Mesendoderm (in vitro differentiated cells): ENCODE results near the gene GET3.

Source experiments
- DNase-seq: peaks from one replicate; pipeline ENCODE4 v3.0.0; 2013
- H2AK5ac ChIP-seq: 2 replicates; pipeline ENCODE4 v1.6.1; 2013; ENCODE audit warnings: low read length, inconsistent platforms
- H2BK120ac ChIP-seq: 2 replicates; pipeline ENCODE4 v1.6.1; 2013; ENCODE audit warnings: low read depth, mild to moderate bottlenecking, low read length, moderate library complexity, mixed read lengths
- H2BK15ac ChIP-seq: replicated peaks from 2 replicates; pipeline ENCODE4 v1.6.1; 2013; ENCODE audit warnings: low read depth, mild to moderate bottlenecking, moderate library complexity
- H2BK5ac ChIP-seq: 2 replicates; pipeline ENCODE4 v1.6.1; 2013; ENCODE audit warnings: low read length, inconsistent platforms
- H3K18ac ChIP-seq: 2 replicates; pipeline ENCODE4 v1.6.1; 2013; ENCODE audit warnings: mild to moderate bottlenecking, low read length, mixed read lengths
- H3K23ac ChIP-seq: one replicate; pipeline ENCODE4 v1.6.1; 2013; ENCODE audit warnings: low read length
- H3K27ac ChIP-seq: 2 replicates; pipeline ENCODE4 v1.5.1; 2013; ENCODE audit warnings: low read depth, mild to moderate bottlenecking, inconsistent platforms, low read length, moderate library complexity
- H3K27me3 ChIP-seq: 2 replicates; pipeline ENCODE4 v1.6.1; 2013; ENCODE audit warnings: low read length, control low read depth, mild to moderate bottlenecking, inconsistent platforms; ENCODE audit not compliant: insufficient read depth, poor library complexity
- H3K36me3 ChIP-seq: 2 replicates; pipeline ENCODE4 v1.6.1; 2013; ENCODE audit warnings: low read length, inconsistent platforms; ENCODE audit not compliant: control insufficient read depth, insufficient read depth
- H3K4ac ChIP-seq: one replicate; pipeline ENCODE4 v1.6.1; 2013; ENCODE audit warnings: low read depth, mild to moderate bottlenecking, low read length, moderate library complexity
- H3K4me1 ChIP-seq: 2 replicates; pipeline ENCODE4 v1.6.1; 2013; ENCODE audit warnings: low read depth, low read length, inconsistent platforms; ENCODE audit not compliant: control insufficient read depth
- H3K4me2 ChIP-seq: 2 replicates; pipeline ENCODE4 v1.6.1; 2013; ENCODE audit warnings: low read length
- H3K4me3 ChIP-seq: 2 replicates; pipeline ENCODE4 v1.5.1; 2013; ENCODE audit warnings: mild to moderate bottlenecking, low read length
- H3K56ac ChIP-seq: one replicate; pipeline ENCODE4 v1.6.1; 2013; ENCODE audit warnings: low read length
- H3K79me1 ChIP-seq: 2 replicates; pipeline ENCODE4 v1.6.1; 2013; ENCODE audit warnings: low read length, inconsistent platforms
- H3K79me2 ChIP-seq: 2 replicates; pipeline ENCODE4 v1.6.1; 2013; ENCODE audit warnings: mild to moderate bottlenecking, low read length; ENCODE audit not compliant: control insufficient read depth, insufficient read depth
- H3K9ac ChIP-seq: 2 replicates; pipeline ENCODE4 v1.6.1; 2013; ENCODE audit warnings: low read length, inconsistent platforms
- H4K5ac ChIP-seq: one replicate; pipeline ENCODE4 v1.6.1; 2013; ENCODE audit warnings: low read length
- H4K8ac ChIP-seq: one replicate; pipeline ENCODE4 v1.6.1; 2013; ENCODE audit warnings: low read depth, mild to moderate bottlenecking, control low read depth, low read length, moderate library complexity
- WGBS: extraction: QIAGEN DNeasy Blood & Tissue Kit; methylation state at CpG from one replicate; pipeline ENCODE4 v1.1.7; 2013; ENCODE audit warnings: low lambda C conversion rate, missing lambda C conversion rate; ENCODE audit not compliant: insufficient coverage; ENCODE audit errors: extremely low coverage; 5-methylcytosine and 5-hydroxymethylcytosine counted together

Gene GET3

GRCh38 chr19:12715929-12716328, 21.4 kb upstream of the GET3 start:
- Histone ChIP-seq H3K4me1 (no peaks in the 10 kb centered on the region), H3K79me2 (peaks cover 27% of the 10 kb centered on the region)

GRCh38 chr19:12720296-12720695, 17.0 kb upstream of the GET3 start:
- Histone ChIP-seq H2BK120ac (no peak overlapping the region), H3K18ac (no peak overlapping the region), H3K27ac (no peak overlapping the region), H3K27me3 (no peaks in the 10 kb centered on the region), H2BK15ac (no peak overlapping the region), H3K23ac (no peak overlapping the region), H3K4ac (no peak overlapping the region), H2BK5ac (no peak overlapping the region), H3K79me1 (peaks cover 14% of the 10 kb centered on the region), H3K9ac (peak overlapping the region; percentile 99), H2AK5ac (no peak overlapping the region), H4K5ac (no peak overlapping the region), H3K79me2 (peaks cover 48% of the 10 kb centered on the region), H3K4me3 (no peak overlapping the region), H3K4me2 (peak overlapping the region; percentile 75), H3K4me1 (no peaks in the 10 kb centered on the region), H3K56ac (peak overlapping the region; percentile 96), H4K8ac (no peak overlapping the region), H3K36me3 (peaks cover 6% of the 10 kb centered on the region)
- no CpG with 5 or more reads among the region's 10 CpGs for WGBS
- no peak for DNase-seq

More at GRCh38 chr19:12715929-12716328, 21.4 kb upstream of the GET3 start:
- Histone ChIP-seq H3K4me3 (no peak overlapping the region), H4K8ac (no peak overlapping the region), H4K5ac (no peak overlapping the region), H3K27ac (no peak overlapping the region), H3K18ac (no peak overlapping the region), H2BK5ac (no peak overlapping the region), H3K4ac (no peak overlapping the region), H3K56ac (no peak overlapping the region), H3K9ac (no peak overlapping the region), H3K79me1 (peaks cover 18% of the 10 kb centered on the region), H3K4me2 (no peak overlapping the region), H2BK120ac (no peak overlapping the region), H2AK5ac (no peak overlapping the region), H3K27me3 (no peaks in the 10 kb centered on the region), H2BK15ac (no peak overlapping the region), H3K23ac (no peak overlapping the region), H3K36me3 (peaks cover 19% of the 10 kb centered on the region)
- no CpG with 5 or more reads among the region's 3 CpGs for WGBS
- no peak for DNase-seq

- no CpG with 5 or more reads among the region's 59 CpGs for WGBS
- Histone ChIP-seq H3K18ac (peak overlapping the region; percentile 98), H3K27ac (peak overlapping the region; percentile 95), H3K4me2 (peak overlapping the region; percentile 75), H3K36me3 (peaks cover 6% of the 10 kb centered on the region), H3K79me1 (peaks cover 13% of the 10 kb centered on the region), H2BK15ac (no peak overlapping the region), H4K5ac (no peak overlapping the region), H3K56ac (peak overlapping the region; percentile 96), H3K23ac (peak overlapping the region; percentile 81), H2BK120ac (no peak overlapping the region), H4K8ac (no peak overlapping the region), H3K9ac (peak overlapping the region; percentile 99), H3K4ac (no peak overlapping the region), H3K27me3 (no peaks in the 10 kb centered on the region), H2AK5ac (peak overlapping the region; percentile 93), H2BK5ac (no peak overlapping the region), H3K4me3 (peak overlapping the region; percentile 92), H3K79me2 (peaks cover 46% of the 10 kb centered on the region), H3K4me1 (no peaks in the 10 kb centered on the region)
- no peak for DNase-seq
Measured at GRCh38 chr19:12720851-12721655, 16.2 kb upstream of the GET3 start.

GRCh38 chr19:12721656-12722565, 15.4 kb upstream of the GET3 start:
- no CpG with 5 or more reads among the region's 65 CpGs for WGBS
- peak overlapping the region; percentile 93 for H2AK5ac ChIP-seq
- H3K79me1 ChIP-seq = peaks cover 8% of the 10 kb centered on the region
- H3K4me3 ChIP-seq = peak overlapping the region; percentile 92
- no peak overlapping the region for H2BK15ac ChIP-seq
- H3K18ac ChIP-seq = peak overlapping the region; percentile 98
- H3K9ac ChIP-seq = peak overlapping the region; percentile 99
- H3K36me3 ChIP-seq = peaks cover 6% of the 10 kb centered on the region
- no peak overlapping the region for H4K8ac ChIP-seq
- H2BK5ac ChIP-seq = no peak overlapping the region
- H3K23ac ChIP-seq = peak overlapping the region; percentile 80
- H3K27ac ChIP-seq = peak overlapping the region; percentile 95
- peak overlapping the region; percentile 75 for H3K4me2 ChIP-seq
- H3K4ac ChIP-seq = peak overlapping the region; percentile 100
- no peak overlapping the region for H4K5ac ChIP-seq
- peak overlapping the region; percentile 20 for H2BK120ac ChIP-seq
- H3K27me3 ChIP-seq = no peaks in the 10 kb centered on the region
- peaks cover 44% of the 10 kb centered on the region for H3K79me2 ChIP-seq
- peak overlapping the region; percentile 96 for H3K56ac ChIP-seq
- H3K4me1 ChIP-seq = no peaks in the 10 kb centered on the region
- peak; percentile 90 for DNase-seq

- peak overlapping the region; percentile 99 for H3K9ac ChIP-seq
- peak overlapping the region; percentile 86 for H2AK5ac ChIP-seq
- H3K27me3 ChIP-seq = no peaks in the 10 kb centered on the region
- peaks cover 6% of the 10 kb centered on the region for H3K36me3 ChIP-seq
- H3K56ac ChIP-seq = peak overlapping the region; percentile 97
- H3K4me2 ChIP-seq = peak overlapping the region; percentile 70
- DNase-seq = peak; percentile 100
- H2BK15ac ChIP-seq = no peak overlapping the region
- H2BK5ac ChIP-seq = no peak overlapping the region
- H3K18ac ChIP-seq = peak overlapping the region; percentile 52
- H3K79me1 ChIP-seq = peaks cover 7% of the 10 kb centered on the region
- H3K27ac ChIP-seq = peak overlapping the region; percentile 33
- H3K4me3 ChIP-seq = peak overlapping the region; percentile 92
- H3K23ac ChIP-seq = no peak overlapping the region
- peak overlapping the region; percentile 91 for H4K8ac ChIP-seq
- no CpG with 5 or more reads among the region's 32 CpGs for WGBS
- peaks cover 44% of the 10 kb centered on the region for H3K79me2 ChIP-seq
- H2BK120ac ChIP-seq = no peak overlapping the region
- H3K4ac ChIP-seq = peak overlapping the region; percentile 38
- no peak overlapping the region for H4K5ac ChIP-seq
- no peaks in the 10 kb centered on the region for H3K4me1 ChIP-seq
Measured at GRCh38 chr19:12722566-12723380, 14.5 kb upstream of the GET3 start.
